K562 (cell line): Measurements from ENCODE around the gene HRC. TPM values are rescaled to one million over a fixed set of nuclear protein-coding genes. Genes with fewer than 3 reads are reported as not detected.

Experiments
- ARID3B ChIP-seq: fragments of 250-450 bp; sonication (Bioruptor Pico); IDR thresholded peaks from 2 replicates; pipeline ENCODE4 v1.4.0; 2020; ENCODE audit warnings: borderline replicate concordance
- CHD4 ChIP-seq: fragments of 200-600 bp; sonication (generic); IDR thresholded peaks from 3 replicates; pipeline ENCODE4 v1.6.1; 2012; ENCODE audit warnings: low read depth, mild to moderate bottlenecking, mixed read lengths, low read length, inconsistent platforms; ENCODE audit not compliant: insufficient read depth, insufficient replicate concordance, poor library complexity, severe bottlenecking
- E2F6 ChIP-seq, 2 experiments: IDR thresholded peaks; 2 replicates each; pipeline ENCODE4 v1.6.1; 2011; ENCODE audit warnings: borderline replicate concordance in 1 of 2, control low read depth in 1 of 2, low read depth in 1 of 2, low read length in 1 of 2, mild to moderate bottlenecking in 1 of 2, mixed read lengths in 1 of 2, moderate library complexity in 1 of 2; ENCODE audit not compliant: insufficient read depth in 1 of 2, insufficient read length in 1 of 2, poor library complexity in 1 of 2, severe bottlenecking in 1 of 2; ENCODE audit errors: extremely low read depth in 1 of 2
- HMGN3 ChIP-seq: IDR thresholded peaks from 2 replicates; pipeline ENCODE4 v1.6.1; 2011; ENCODE audit warnings: borderline replicate concordance, low read depth, mild to moderate bottlenecking, mixed read lengths, low read length; ENCODE audit not compliant: insufficient read length; ENCODE audit errors: extremely low read depth
- MLX ChIP-seq, 2 experiments: fragments of 450-650 bp in 1 of 2; sonication (generic) in 1 of 2; formaldehyde crosslinking; conservative IDR thresholded peaks; 2 replicates each; pipeline versions ENCODE4 v1.4.0 to v1.8.1; 2020 to 2022; ENCODE audit warnings: mild to moderate bottlenecking in 1 of 2, missing genetic modification reagents in 1 of 2
- NCOR1 ChIP-seq: fragments of 450-650 bp; IDR thresholded peaks from 2 replicates; pipeline ENCODE4 v1.6.1; 2016; ENCODE audit warnings: mild to moderate bottlenecking, moderate library complexity
- RBM15 ChIP-seq: fragments of 200-400 bp; formaldehyde crosslinking; IDR thresholded peaks from 2 replicates; pipeline ENCODE4 v1.6.1; 2018; ENCODE audit warnings: mild to moderate bottlenecking, low read length, moderate library complexity; ENCODE audit not compliant: insufficient read depth
- REST ChIP-seq, 2 experiments: fragments of 450-650 bp; formaldehyde crosslinking in 1 of 2; IDR thresholded peaks; 2 replicates each; pipeline versions ENCODE4 v1.4.0 to v1.6.1; 2014 to 2020; ENCODE audit warnings: mild to moderate bottlenecking in 2 of 2, borderline replicate concordance in 1 of 2, low read depth in 1 of 2
- TAF1 ChIP-seq: IDR thresholded peaks from 2 replicates; pipeline ENCODE4 v1.6.1; 2011; ENCODE audit warnings: mild to moderate bottlenecking, low read length, moderate library complexity; ENCODE audit not compliant: insufficient read depth, control insufficient read depth, severe bottlenecking; ENCODE audit errors: extremely low read depth
- XRCC3 ChIP-seq: fragments of 450-650 bp; IDR thresholded peaks from 2 replicates; pipeline ENCODE4 v1.6.1; 2017; ENCODE audit warnings: mild to moderate bottlenecking, moderate library complexity
- ZKSCAN8 ChIP-seq: fragments of 200-800 bp; sonication (Bioruptor generic); IDR thresholded peaks from 2 replicates; pipeline ENCODE4 v1.6.1; 2016; ENCODE audit warnings: missing genetic modification characterization, missing compliant biosample characterization
- ZNF23 ChIP-seq: fragments of 250-450 bp; sonication (Bioruptor Pico); IDR thresholded peaks from 2 replicates; pipeline ENCODE4 v1.4.0; 2020; ENCODE audit warnings: mild to moderate bottlenecking
- polyA plus RNA-seq, 8 experiments: library from polyadenylated mRNA; depleted of rRNA in 4 of 8; stranded (reverse) in 5 of 8; unstranded in 3 of 8; fragments of >200 nt; fragmentation: Nextera tagmentation in 2 of 8; fragmentation: Illumina TruSeq in 1 of 8; extraction: Ambion mirVana in 2 of 8; extraction: Trizol in 1 of 8; gene quantifications; 2 replicates each; pipeline versions ENCODE4 v1.2.1 to v1.2.3, GENCODE V29; 2011 to 2014; ENCODE audit warnings: inconsistent platforms in 1 of 8, missing spikeins in 1 of 8
- total RNA-seq, 7 experiments: library from RNA; depleted of rRNA in 6 of 7; stranded (reverse); fragments of >200 nt in 6 of 7; fragmentation: Illumina TruSeq in 2 of 7; extraction: Trizol in 2 of 7; gene quantifications; 2 replicates each; pipeline versions ENCODE4 v1.2.1 to v1.2.3, GENCODE V29; 2011 to 2021; ENCODE audit warnings: low replicate concordance in 1 of 7

HRC gene
- total and polyA plus RNA-seq, 9 of the 15 experiments (the other 6 are each of a cell fraction or from before 2014, with no cell fraction given) = 0.66 to 18.7 (median 13.1) TPM

GRCh38 chr19:49145573-49146407, 9.4 kb downstream of the HRC start (continued):
- TF ChIP-seq CHD4 (no peak), HMGN3 (no peak), XRCC3 (no peak), TAF1 (peak; percentile 7), ZNF23 (CRISPR knock-in tag) (no peak), ARID3B (no peak), REST (IDR thresholded peaks at IDR 0.05; ENCODE audit: borderline replicate concordance) (peak; percentile 77), REST (CRISPR knock-in tag; IDR thresholded peaks at IDR 0.05; ENCODE audit: low read depth) (no peak), E2F6 (IDR thresholded peaks at IDR 0.05; ENCODE audit: borderline replicate concordance in 1 of 2, extremely low read depth in 1 of 2, insufficient read depth in 1 of 2, insufficient read length in 1 of 2, low read depth in 1 of 2, low read length in 1 of 2, poor library complexity in 1 of 2, severe bottlenecking in 1 of 2) (peak in 1 of 2 experiments; percentile 46), ZKSCAN8 (CRISPR knock-in tag) (no peak), MLX (CRISPR knock-in tag; conservative IDR thresholded peaks at IDR 0.05) (no peak), RBM15 (no peak), NCOR1 (peak; percentile 58)
